IMR-90 (cell line): ENCODE data around the gene SLC38A8. TPM values are rescaled to one million over a fixed set of nuclear protein-coding genes. Genes with fewer than 3 reads are reported as not detected.

Experiments
- ATAC-seq: fragments of 200-7000 bp; cut with Tn5 transposase; 2 replicates; pipeline ENCODE4 v1.9.1; 2020; ENCODE audit warnings: low read depth, mild to moderate bottlenecking, moderate library complexity
- BruUV-seq: library from RNA; stranded (reverse); fragments of 400-500 nt; replicated peaks from 2 replicates; lab custom pipeline; 2021; lab: Mats Ljungman, UMichigan
- CTCF ChIA-PET: fragments of 300-600 bp; formaldehyde crosslinking; extraction: SDS; loops from one replicate; lab custom pipeline; 2021; ENCODE audit warnings: antibody characterized with exemption; lab: Yijun Ruan, JAX
- POLR2A ChIA-PET: fragments of 300-600 bp; sonication (Branson Sonifier 250); formaldehyde crosslinking; loops from one replicate; lab custom pipeline; 2022; ENCODE audit warnings: antibody characterized with exemption; ENCODE audit not compliant: unreplicated experiment; lab: Charles Lee
- DNase-seq: peaks from one replicate; pipeline ENCODE4 v3.0.0; 2013
- H2AFZ ChIP-seq: replicated peaks from 2 replicates; pipeline ENCODE3; 2013; ENCODE audit warnings: low read length, mild to moderate bottlenecking; ENCODE audit not compliant: poor library complexity
- H2AK5ac ChIP-seq: 2 replicates; pipeline ENCODE4 v1.6.1; 2013; ENCODE audit warnings: low read depth, low read length, inconsistent platforms
- H2AK9ac ChIP-seq: replicated peaks from 2 replicates; pipeline ENCODE3; 2013; ENCODE audit warnings: mild to moderate bottlenecking, low read depth, low read length, moderate library complexity; ENCODE audit not compliant: poor library complexity
- H2BK120ac ChIP-seq: 2 replicates; pipeline ENCODE4 v1.6.1; 2013; ENCODE audit warnings: low read depth, low read length, inconsistent platforms
- H2BK15ac ChIP-seq: 3 replicates; pipeline ENCODE4 v1.6.1; 2013; ENCODE audit warnings: low read depth, low read length, inconsistent platforms
- H2BK20ac ChIP-seq: 2 replicates; pipeline ENCODE4 v1.6.1; 2013; ENCODE audit warnings: low read depth, mild to moderate bottlenecking, inconsistent platforms, low read length, moderate library complexity
- H2BK5ac ChIP-seq: 2 replicates; pipeline ENCODE4 v1.6.1; 2013; ENCODE audit warnings: mild to moderate bottlenecking, low read depth, low read length, inconsistent platforms; ENCODE audit not compliant: poor library complexity, severe bottlenecking
- H3K14ac ChIP-seq: replicated peaks from 2 replicates; pipeline ENCODE4 v1.6.1; 2013; ENCODE audit warnings: low read depth, low read length, inconsistent platforms
- H3K18ac ChIP-seq: 2 replicates; pipeline ENCODE4 v1.6.1; 2013; ENCODE audit warnings: low read depth, low read length, control low read depth
- H3K23ac ChIP-seq: 2 replicates; pipeline ENCODE4 v1.6.1; 2013; ENCODE audit warnings: low read depth, low read length, inconsistent platforms
- H3K27ac ChIP-seq: 2 replicates; pipeline ENCODE4 v1.5.1; 2013; ENCODE audit warnings: mild to moderate bottlenecking, control low read depth, low read length; ENCODE audit not compliant: insufficient read depth
- H3K27me3 ChIP-seq: 2 replicates; pipeline ENCODE4 v1.6.1; 2013; ENCODE audit warnings: low read length; ENCODE audit not compliant: control insufficient read depth, insufficient read depth
- H3K36me3 ChIP-seq: 2 replicates; pipeline ENCODE4 v1.6.1; 2013; ENCODE audit warnings: low read length, mixed read lengths; ENCODE audit not compliant: control insufficient read depth, insufficient read depth
- H3K4ac ChIP-seq: 2 replicates; pipeline ENCODE4 v1.6.1; 2013; ENCODE audit warnings: low read depth, low read length, inconsistent platforms
- H3K4me1 ChIP-seq: 2 replicates; pipeline ENCODE4 v1.6.1; 2013; ENCODE audit warnings: low read length, mixed read lengths; ENCODE audit not compliant: control insufficient read depth, insufficient read depth
- H3K4me2 ChIP-seq: 2 replicates; pipeline ENCODE4 v1.6.1; 2013; ENCODE audit warnings: low read depth, mild to moderate bottlenecking, control low read depth, low read length, moderate library complexity
- H3K4me3 ChIP-seq: 2 replicates; pipeline ENCODE4 v1.5.1; 2013; ENCODE audit warnings: low read depth, mild to moderate bottlenecking, control low read depth, low read length, moderate library complexity; ENCODE audit not compliant: insufficient read depth
- H3K56ac ChIP-seq: 2 replicates; pipeline ENCODE4 v1.6.1; 2013; ENCODE audit warnings: low read length, inconsistent platforms; ENCODE audit not compliant: insufficient read depth; ENCODE audit errors: extremely low read depth
- H3K79me1 ChIP-seq, 2 experiments: 2 replicates each; pipeline ENCODE4 v1.6.1; 2013; ENCODE audit warnings: low read length in 2 of 2, inconsistent platforms in 1 of 2, low read depth in 1 of 2
- H3K9ac ChIP-seq: 2 replicates; pipeline ENCODE4 v1.6.1; 2013; ENCODE audit warnings: low read depth, low read length, control low read depth
- H3K9me1 ChIP-seq: 2 replicates; pipeline ENCODE4 v1.6.1; 2013; ENCODE audit warnings: low read length, inconsistent platforms; ENCODE audit not compliant: insufficient read depth
- H3K9me3 ChIP-seq: 2 replicates; pipeline ENCODE4 v1.6.1; 2013; ENCODE audit warnings: low read length; ENCODE audit not compliant: control insufficient read depth, insufficient read depth
- H4K20me1 ChIP-seq: 2 replicates; pipeline ENCODE4 v1.6.1; 2013; ENCODE audit warnings: low read length, inconsistent platforms; ENCODE audit not compliant: insufficient read depth
- H4K5ac ChIP-seq: 2 replicates; pipeline ENCODE4 v1.6.1; 2013; ENCODE audit warnings: mild to moderate bottlenecking, low read depth, low read length, control low read depth
- H4K8ac ChIP-seq, 2 experiments: 2 replicates each; pipeline ENCODE4 v1.6.1; 2013; ENCODE audit warnings: low read depth in 2 of 2, low read length in 2 of 2, control low read depth in 1 of 2, inconsistent platforms in 1 of 2
- H4K91ac ChIP-seq: 2 replicates; pipeline ENCODE4 v1.6.1; 2013; ENCODE audit warnings: low read depth, low read length, inconsistent platforms; ENCODE audit not compliant: insufficient read depth
- BHLHE40 ChIP-seq: fragments of 150-350 bp; IDR thresholded peaks from 2 replicates; pipeline ENCODE4 v1.6.1; 2016; ENCODE audit warnings: mild to moderate bottlenecking, low read depth, low read length
- CEBPB ChIP-seq: IDR thresholded peaks from 2 replicates; pipeline ENCODE4 v1.6.1; 2012; ENCODE audit warnings: low read depth, low read length, improper control_type of control experiment
- ELK1 ChIP-seq: fragments of 150-350 bp; IDR thresholded peaks from 2 replicates; pipeline ENCODE4 v1.6.1; 2016; ENCODE audit warnings: low read depth, mild to moderate bottlenecking, low read length, moderate library complexity, borderline replicate concordance
- FOS ChIP-seq: fragments of 150-350 bp; IDR thresholded peaks from 2 replicates; pipeline ENCODE4 v1.6.1; 2016; ENCODE audit warnings: low read depth, low read length
- MAFK ChIP-seq: IDR thresholded peaks from 2 replicates; pipeline ENCODE4 v1.6.1; 2012; ENCODE audit warnings: low read depth, low read length, improper control_type of control experiment
- MAZ ChIP-seq: IDR thresholded peaks from 2 replicates; pipeline ENCODE4 v1.6.1; 2012; ENCODE audit warnings: low read depth, mild to moderate bottlenecking, low read length, improper control_type of control experiment, moderate library complexity, borderline replicate concordance
- MXI1 ChIP-seq: IDR thresholded peaks from 2 replicates; pipeline ENCODE4 v1.6.1; 2012; ENCODE audit warnings: low read depth, mild to moderate bottlenecking, low read length, moderate library complexity, borderline replicate concordance
- NFE2L2 ChIP-seq: fragments of 150-350 bp; IDR thresholded peaks from 2 replicates; pipeline ENCODE4 v1.6.1; 2016; ENCODE audit warnings: low read depth, mild to moderate bottlenecking, low read length
- POLR2A ChIP-seq: IDR thresholded peaks from 2 replicates; pipeline ENCODE4 v1.6.1; 2012; ENCODE audit warnings: mild to moderate bottlenecking, low read depth, low read length
- RAD21 ChIP-seq: IDR thresholded peaks from 2 replicates; pipeline ENCODE4 v1.6.1; 2012; ENCODE audit warnings: low read length, improper control_type of control experiment
- RFX5 ChIP-seq: IDR thresholded peaks from 2 replicates; pipeline ENCODE4 v1.8.0; 2012; ENCODE audit warnings: low read depth, mild to moderate bottlenecking, low read length, moderate library complexity
- SMC3 ChIP-seq: fragments of 150-350 bp; IDR thresholded peaks from 2 replicates; pipeline ENCODE4 v1.6.1; 2016; ENCODE audit warnings: low read depth, mild to moderate bottlenecking, antibody characterized with exemption, low read length, moderate library complexity
- WGBS, 2 experiments: methylation state at CpG; one replicate each; pipeline versions ENCODE4 v1.1.5 to v1.1.7; 2013; ENCODE audit warnings: missing lambda C conversion rate in 2 of 2; ENCODE audit not compliant: insufficient read length in 1 of 2; ENCODE audit errors: extremely low coverage in 2 of 2; 5-methylcytosine and 5-hydroxymethylcytosine counted together
- dilution Hi-C: fragments of 300-500 bp; cut with HindIII; formaldehyde crosslinking; loops from one replicate; pipeline ENCODE4 v1.14.3; 2018; ENCODE audit warnings: low sequenced_read_pairs; ENCODE audit not compliant: unreplicated experiment
- in situ Hi-C: fragments of 300-500 bp; cut with MboI; formaldehyde crosslinking; loops from 3 replicates; pipeline ENCODE4 v1.14.3; 2019; ENCODE audit warnings: low sequenced_read_pairs, inconsistent platforms, mixed read lengths
- intact Hi-C: fragments of 100-400 bp; cut with micrococcal nuclease; formaldehyde crosslinking; loops from 2 replicates; pipeline ENCODE4 v1.10.0; 2022
- polyA plus RNA-seq, 3 experiments: library from polyadenylated mRNA; depleted of rRNA; stranded (reverse); fragments of >200 nt; gene quantifications; 2 replicates each; pipeline ENCODE4 v1.2.3, GENCODE V29; 2012; ENCODE audit warnings: low replicate concordance in 1 of 3
- total RNA-seq: library from RNA; depleted of rRNA; stranded (reverse); fragments of >200 nt; gene quantifications from 2 replicates; pipeline ENCODE4 v1.2.3, GENCODE V29; 2012
- TF ChIP-seq, protein P1 (sequence below): fragments of 150-350 bp; IDR thresholded peaks from 2 replicates; pipeline ENCODE4 v1.6.1; 2017; ENCODE audit warnings: mild to moderate bottlenecking, antibody characterized with exemption, low read length, low read depth

Gene SLC38A8
- total and polyA plus RNA-seq, 2 of the 4 experiments (the other 2 are of a cell fraction), result not detected

DNA sequence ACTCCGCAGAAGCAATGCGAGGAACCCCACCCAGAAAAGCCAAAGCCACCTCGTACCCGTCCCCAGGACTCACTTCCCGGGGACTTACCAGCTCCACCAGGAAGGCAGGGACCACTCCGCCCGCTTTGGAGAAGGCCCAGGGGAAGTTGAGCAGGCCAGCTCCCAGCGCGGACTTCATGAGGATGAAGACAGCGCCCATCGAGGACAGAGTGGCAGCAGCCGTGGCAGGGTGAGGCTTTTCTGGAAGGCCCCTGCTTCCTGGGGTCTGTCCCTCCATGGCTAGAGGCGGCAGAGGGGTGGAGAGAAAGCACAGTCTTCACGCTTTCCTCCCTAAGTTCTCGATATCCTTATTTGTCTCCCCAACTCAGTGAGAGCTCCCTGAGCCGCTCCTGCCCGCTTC, 714 bp downstream of the SLC38A8 start:
- POLR2A ChIA-PET, result no interaction called here
- H3K56ac ChIP-seq, result no peak overlapping the region
- in situ Hi-C loops, result no loop called here
- H3K23ac ChIP-seq, result no peak overlapping the region
- H3K27ac ChIP-seq, result no peak overlapping the region
- no peak overlapping the region for H2BK20ac ChIP-seq
- no peaks in the 10 kb centered on the region for H4K20me1 ChIP-seq
- intact Hi-C loops, result loop anchor here (5.0 kb wide), 1 partner anchor 75 kb away; the partner anchor contains the start of gene NECAB2
- H2AK9ac ChIP-seq, result no peak overlapping the region
- H3K4me3 ChIP-seq, result no peak overlapping the region
- H2BK15ac ChIP-seq, result no peak overlapping the region
- H2BK5ac ChIP-seq, result no peak overlapping the region
- no peak overlapping the region for H4K8ac ChIP-seq
- no peaks in the 10 kb centered on the region for H3K79me1 ChIP-seq
- WGBS, 2 experiments, result 86% methylated on average over 4 of the region's 17 CpGs; no CpG with 5 or more reads in 1 of the 2 experiments
- H3K27me3 ChIP-seq, result peaks cover 51% of the 10 kb centered on the region
- no peak overlapping the region for H3K14ac ChIP-seq
- DNase-seq (no peak), ATAC-seq (no peak)
- BruUV-seq, result no TSS peak
- H2AFZ ChIP-seq, result no peak overlapping the region
- no peak overlapping the region for H3K18ac ChIP-seq
- H4K91ac ChIP-seq, result no peak overlapping the region
- no peaks in the 10 kb centered on the region for H3K9me3 ChIP-seq
- no peak overlapping the region for H4K5ac ChIP-seq
- no peak for TF ChIP-seq RAD21
- TF ChIP-seq, protein P1, sequence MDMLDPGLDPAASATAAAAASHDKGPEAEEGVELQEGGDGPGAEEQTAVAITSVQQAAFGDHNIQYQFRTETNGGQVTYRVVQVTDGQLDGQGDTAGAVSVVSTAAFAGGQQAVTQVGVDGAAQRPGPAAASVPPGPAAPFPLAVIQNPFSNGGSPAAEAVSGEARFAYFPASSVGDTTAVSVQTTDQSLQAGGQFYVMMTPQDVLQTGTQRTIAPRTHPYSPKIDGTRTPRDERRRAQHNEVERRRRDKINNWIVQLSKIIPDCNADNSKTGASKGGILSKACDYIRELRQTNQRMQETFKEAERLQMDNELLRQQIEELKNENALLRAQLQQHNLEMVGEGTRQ, result no peak
- TF ChIP-seq MAZ, result no peak
- TF ChIP-seq ELK1, result no peak
- TF ChIP-seq SMC3, result no peak
- no peak for TF ChIP-seq BHLHE40
- no peak for TF ChIP-seq FOS
- TF ChIP-seq NFE2L2, result no peak
- TF ChIP-seq POLR2A, result no peak
- TF ChIP-seq MAFK, result no peak
- TF ChIP-seq CEBPB, result no peak
- TF ChIP-seq MXI1, result no peak
- TF ChIP-seq RFX5, result no peak
- dilution Hi-C loops, result no loop called here
- no peak overlapping the region for H3K9ac ChIP-seq
- H3K4me2 ChIP-seq, result no peak overlapping the region
- H2AK5ac ChIP-seq, result no peak overlapping the region
- H3K4ac ChIP-seq, result no peak overlapping the region
- no peaks in the 10 kb centered on the region for H3K9me1 ChIP-seq
- H3K36me3 ChIP-seq, result no peaks in the 10 kb centered on the region
- no peak overlapping the region for H2BK120ac ChIP-seq
- H3K4me1 ChIP-seq, result no peaks in the 10 kb centered on the region
- CTCF ChIA-PET, result no interaction called here
